ENCODE results near the gene KRT7.

Gene KRT7

GRCh38 chr12:52258335-52258901 is 25.4 kb downstream of the KRT7 start:
- DNase-seq: no peak

- DNase-seq: no peak
Observed at GRCh38 chr12:52259657-52260243, 26.7 kb downstream of the KRT7 start.

GRCh38 chr12:52260361-52261207 is 27.5 kb downstream of the KRT7 start:
- DNase-seq: no peak

- DNase-seq: no peak
Observed at GRCh38 chr12:52261208-52261484, 28.1 kb downstream of the KRT7 start.

- no peak for DNase-seq
Observed at GRCh38 chr12:52262286-52262685, 29.2 kb downstream of the KRT7 start.

GRCh38 chr12:52263761-52264434 is 30.9 kb downstream of the KRT7 start:
- no peak for DNase-seq

- no peak for DNase-seq
Observed at GRCh38 chr12:52264435-52264825, 31.4 kb downstream of the KRT7 start.

- no peak for DNase-seq
Observed at GRCh38 chr12:52266514-52266913, 33.5 kb downstream of the KRT7 start.

GRCh38 chr12:52267266-52267665 is 34.2 kb downstream of the KRT7 start:
- DNase-seq: no peak

GRCh38 chr12:52267699-52268098 is 34.7 kb downstream of the KRT7 start:
- DNase-seq: no peak

GRCh38 chr12:52268212-52268611 is 35.2 kb downstream of the KRT7 start:
- no peak for DNase-seq

- DNase-seq: no peak
Observed at GRCh38 chr12:52270541-52271070, 37.6 kb downstream of the KRT7 start.

- no peak for DNase-seq
Observed at GRCh38 chr12:52271158-52271557, 38.1 kb downstream of the KRT7 start.

GRCh38 chr12:52274521-52275120 is 41.6 kb downstream of the KRT7 start, which contains the start of gene KRT86:
TSS of gene KRT86 (plus strand) at chr12:52274645. CDS start at chr12:52301917, 27,272 bp downstream.
- DNase-seq: no peak

- DNase-seq: no peak
Observed at GRCh38 chr12:52275686-52276085, 42.6 kb downstream of the KRT7 start.

- DNase-seq: no peak
Observed at GRCh38 chr12:52277486-52278245, 44.6 kb downstream of the KRT7 start.

GRCh38 chr12:52278575-52279421 is 45.8 kb downstream of the KRT7 start:
- peak; percentile 59 to 70 for DNase-seq

GRCh38 chr12:52279422-52280318 is 46.6 kb downstream of the KRT7 start:
- DNase-seq: no peak

- peak in 1 of 2 donors; percentile 22 for DNase-seq
Observed at GRCh38 chr12:52280319-52280795, 47.3 kb downstream of the KRT7 start.
